HepG2 (cell line): ENCODE results near the gene GHR. TPM values are rescaled to one million over a fixed set of nuclear protein-coding genes. Genes with fewer than 3 reads are reported as not detected.

Experiments
- ATAC-seq: fragments of 200-7000 bp; cut with Tn5 transposase; 3 replicates; pipeline ENCODE4 v1.9.1; 2020; ENCODE audit warnings: mild to moderate bottlenecking, moderate library complexity
- BruUV-seq: library from RNA; stranded (reverse); fragments of 400-500 nt; replicated peaks from 2 replicates; lab custom pipeline; 2021; lab: Mats Ljungman, UMichigan
- CTCF ChIA-PET: fragments of 300-600 bp; formaldehyde crosslinking; extraction: SDS; loops from one replicate; lab custom pipeline; 2021; ENCODE audit warnings: low total read pairs, inconsistent platforms, low intra/inter-chr PET ratio; lab: Yijun Ruan, JAX
- POLR2A ChIA-PET: fragments of 350-600 bp; sonication (Branson Sonifier 250); formaldehyde crosslinking; loops from one replicate; lab custom pipeline; 2020; ENCODE audit warnings: antibody characterized with exemption, inconsistent platforms; lab: Yijun Ruan, JAX
- DNase-seq: peaks from one replicate; pipeline ENCODE4 v3.0.0-alpha.2; 2015; ENCODE audit warnings: low spot score
- FAIRE-seq: peaks from 3 replicates; lab custom pipeline; 2011; peaks lifted over from hg19 to GRCh38; lab: Jason Lieb, UNC
- H2AFZ ChIP-seq: one replicate; pipeline ENCODE4 v1.6.1; 2011; ENCODE audit warnings: low read length, inconsistent platforms
- H3K27ac ChIP-seq: fragments of 300-600 bp; 3 replicates; pipeline ENCODE4 v1.8.0; 2011; ENCODE audit warnings: mixed run types, mild to moderate bottlenecking, mixed read lengths, low read length, inconsistent platforms; ENCODE audit not compliant: insufficient read depth; ENCODE audit errors: extremely low read length
- H3K27me3 ChIP-seq, 2 experiments: fragments of 200-600 bp in 1 of 2; 2 replicates in 1 of 2; 3 replicates in 1 of 2; pipeline versions ENCODE4 v1.6.0 to v1.8.0; 2011; ENCODE audit warnings: low read length in 2 of 2, mild to moderate bottlenecking in 2 of 2, moderate library complexity in 2 of 2, inconsistent platforms in 1 of 2; ENCODE audit not compliant: insufficient read depth in 2 of 2, control insufficient read depth in 1 of 2
- H3K36me3 ChIP-seq, 2 experiments: fragments of 200-600 bp in 1 of 2; replicated peaks in 1 of 2; 2 replicates in 1 of 2; 3 replicates in 1 of 2; pipeline versions ENCODE4 v1.5.1 to v1.8.0; 2011; ENCODE audit warnings: low read length in 2 of 2, inconsistent platforms in 1 of 2; ENCODE audit not compliant: insufficient read depth in 2 of 2, control insufficient read depth in 1 of 2
- H3K4me1 ChIP-seq: 2 replicates; pipeline ENCODE4 v1.5.1; 2012; ENCODE audit warnings: low read length, inconsistent platforms; ENCODE audit not compliant: insufficient read depth
- H3K4me2 ChIP-seq: 2 replicates; pipeline ENCODE4 v1.6.0; 2011; ENCODE audit warnings: low read depth, low read length, inconsistent platforms
- H3K4me3 ChIP-seq, 3 experiments: fragments of 200-600 bp in 1 of 3; sonication (generic), shearing (Covaris generic) in 1 of 3; replicated peaks in 1 of 3; 2 replicates each; pipeline ENCODE4 v1.5.1; 2011 to 2016; ENCODE audit warnings: low read length in 3 of 3, inconsistent platforms in 2 of 3, low read depth in 2 of 3, mild to moderate bottlenecking in 2 of 3, control low read depth in 1 of 3, mixed read lengths in 1 of 3; ENCODE audit not compliant: insufficient read depth in 1 of 3
- H3K79me2 ChIP-seq: one replicate; pipeline ENCODE4 v1.6.1; 2011; ENCODE audit warnings: low read length, inconsistent platforms; ENCODE audit not compliant: insufficient read depth
- H3K9ac ChIP-seq: 2 replicates; pipeline ENCODE4 v1.6.0; 2011; ENCODE audit warnings: mild to moderate bottlenecking, low read depth, low read length, inconsistent platforms; ENCODE audit not compliant: insufficient read depth
- H3K9me3 ChIP-seq: 2 replicates; pipeline ENCODE4 v1.5.1; 2012; ENCODE audit warnings: mild to moderate bottlenecking, low read length
- H4K20me1 ChIP-seq: 2 replicates; pipeline ENCODE4 v1.6.0; 2011; ENCODE audit warnings: inconsistent platforms, mild to moderate bottlenecking, low read length, moderate library complexity; ENCODE audit not compliant: insufficient read depth
- BRF2 ChIP-seq: sonication (generic); formaldehyde crosslinking; IDR thresholded peaks from 2 replicates; pipeline ENCODE4 v1.8.1; 2022; ENCODE audit warnings: mild to moderate bottlenecking, missing genetic modification reagents
- MEIS2 ChIP-seq: sonication (generic); formaldehyde crosslinking; IDR thresholded peaks from 2 replicates; pipeline ENCODE4 v1.9.0; 2021; ENCODE audit warnings: mild to moderate bottlenecking, missing genetic modification reagents
- MLLT10 ChIP-seq: sonication (generic); formaldehyde crosslinking; IDR thresholded peaks from 2 replicates; pipeline ENCODE4 v1.4.0; 2020; ENCODE audit warnings: missing genetic modification reagents
- MLXIP ChIP-seq: sonication (generic); formaldehyde crosslinking; IDR thresholded peaks from 2 replicates; pipeline ENCODE4 v1.9.0; 2021; ENCODE audit warnings: missing genetic modification reagents, borderline replicate concordance
- MXD3 ChIP-seq: IDR thresholded peaks from 2 replicates; pipeline ENCODE4 v1.6.1; 2016; ENCODE audit warnings: mild to moderate bottlenecking, missing biosample characterization, missing genetic modification reagents
- NCOA5 ChIP-seq: sonication (generic); formaldehyde crosslinking; IDR thresholded peaks from 2 replicates; pipeline ENCODE4 v1.4.0; 2020; ENCODE audit warnings: missing genetic modification reagents
- PRPF4 ChIP-seq: fragments of 200-400 bp; formaldehyde crosslinking; IDR thresholded peaks from 2 replicates; pipeline ENCODE4 v1.6.1; 2016; ENCODE audit warnings: low read length, low read depth; ENCODE audit not compliant: poor library complexity, severe bottlenecking
- SMARCE1 ChIP-seq: fragments of 450-650 bp; IDR thresholded peaks from 2 replicates; pipeline ENCODE4 v1.6.1; 2017; ENCODE audit warnings: borderline replicate concordance
- TRIM24 ChIP-seq: sonication (generic); formaldehyde crosslinking; IDR thresholded peaks from 2 replicates; pipeline ENCODE4 v1.8.0; 2022; ENCODE audit warnings: mild to moderate bottlenecking, missing genetic modification reagents
- ZNF329 ChIP-seq: sonication (generic); formaldehyde crosslinking; IDR thresholded peaks from 2 replicates; pipeline ENCODE4 v1.9.0; 2021; ENCODE audit warnings: low read depth, mild to moderate bottlenecking, missing genetic modification reagents
- ZNF431 ChIP-seq: sonication (generic); formaldehyde crosslinking; IDR thresholded peaks from 2 replicates; pipeline ENCODE4 v1.9.0; 2022; ENCODE audit warnings: missing genetic modification reagents, low read depth, mild to moderate bottlenecking, borderline replicate concordance
- ZNF646 ChIP-seq: sonication (generic); formaldehyde crosslinking; IDR thresholded peaks from 2 replicates; pipeline ENCODE4 v1.9.0; 2021; ENCODE audit warnings: mild to moderate bottlenecking, missing genetic modification reagents
- ZNF703 ChIP-seq: sonication (generic); formaldehyde crosslinking; IDR thresholded peaks from 2 replicates; pipeline ENCODE4 v1.5.1; 2020; ENCODE audit warnings: missing genetic modification reagents, mild to moderate bottlenecking, moderate library complexity, borderline replicate concordance
- ZNF883 ChIP-seq: sonication (generic); formaldehyde crosslinking; IDR thresholded peaks from 2 replicates; pipeline ENCODE4 v1.5.1; 2020; ENCODE audit warnings: mild to moderate bottlenecking, missing genetic modification reagents; ENCODE audit errors: not compliant biosample characterization
- WGBS: methylation state at CpG from one replicate; pipeline ENCODE4 v1.1.6; 2017; ENCODE audit warnings: low lambda C conversion rate; 5-methylcytosine and 5-hydroxymethylcytosine counted together
- in situ Hi-C: cut with HindIII; loops from 2 replicates; pipeline ENCODE4 v1.10.0; 2017; ENCODE audit warnings: low pct_unique_long_range_greater_than_20kb; ENCODE audit not compliant: extremely low pct_ligation_motif_present
- intact Hi-C: fragments of 100-400 bp; cut with micrococcal nuclease; formaldehyde crosslinking; loops from one replicate; pipeline ENCODE4 v1.10.0; 2022; ENCODE audit not compliant: unreplicated experiment
- polyA plus RNA-seq, 8 experiments: library from polyadenylated mRNA; depleted of rRNA in 3 of 8; stranded (reverse) in 7 of 8; unstranded in 1 of 8; fragments of >200 nt; fragmentation: Illumina TruSeq in 4 of 8; extraction: Trizol in 4 of 8; gene quantifications; 2 replicates each; pipeline versions ENCODE4 v1.2.1 to v1.2.3, GENCODE V29; 2011 to 2016; ENCODE audit warnings: low read depth in 4 of 8, missing spikeins in 1 of 8, mixed read lengths in 1 of 8; ENCODE audit not compliant: insufficient read depth in 1 of 8
- total RNA-seq, 5 experiments: library from RNA; depleted of rRNA; stranded (reverse); fragments of >200 nt; fragmentation: Illumina TruSeq; extraction: Trizol; gene quantifications; 2 replicates each; pipeline ENCODE4 v1.2.3, GENCODE V29; 2016; ENCODE audit warnings: low read depth in 1 of 5

Gene GHR
- total and polyA plus RNA-seq, 2 of the 13 experiments (the other 11 are each of a cell fraction or from before 2014, with no cell fraction given) = 0.07 TPM; not detected in 1

GRCh38 chr5:42634575-42634974, 211.3 kb downstream of the GHR start:
- H3K27ac ChIP-seq = no peak overlapping the region
- H3K4me2 ChIP-seq = no peak overlapping the region
- H3K4me3 ChIP-seq = no peak overlapping the region
- POLR2A ChIA-PET = no interaction called here
- intact Hi-C loops (no loop called here), in situ Hi-C loops (no loop called here)
- FAIRE-seq (no peak), DNase-seq (no peak), ATAC-seq (no peak)
- CTCF ChIA-PET = no interaction called here
- no peaks in the 10 kb centered on the region for H3K79me2 ChIP-seq
- H3K9me3 ChIP-seq = no peaks in the 10 kb centered on the region
- BruUV-seq = no TSS peak
- H3K9ac ChIP-seq = no peak overlapping the region
- no peak overlapping the region for H2AFZ ChIP-seq
- no peaks in the 10 kb centered on the region for H3K36me3 ChIP-seq
- no peaks in the 10 kb centered on the region for H3K27me3 ChIP-seq
- no peaks in the 10 kb centered on the region for H4K20me1 ChIP-seq
- WGBS = 28% methylated on average over 4 of the region's 4 CpGs
- H3K4me1 ChIP-seq = no peaks in the 10 kb centered on the region
- no peak for TF ChIP-seq MLLT10 (CRISPR knock-in tag)
- TF ChIP-seq MXD3 (CRISPR knock-in tag) = no peak
- no peak for TF ChIP-seq MLXIP
- TF ChIP-seq MEIS2 (CRISPR knock-in tag) = no peak
- no peak for TF ChIP-seq ZNF329 (CRISPR knock-in tag)
- no peak for TF ChIP-seq TRIM24 (CRISPR knock-in tag)
- no peak for TF ChIP-seq SMARCE1
- TF ChIP-seq ZNF703 (CRISPR knock-in tag) = no peak
- no peak for TF ChIP-seq NCOA5
- TF ChIP-seq ZNF646 (CRISPR knock-in tag) = no peak
- TF ChIP-seq PRPF4 = no peak
- no peak for TF ChIP-seq BRF2 (CRISPR knock-in tag)
- TF ChIP-seq ZNF431 (CRISPR knock-in tag) = no peak
- TF ChIP-seq ZNF883 (CRISPR knock-in tag) = no peak
